HG03045 (cell line): ENCODE measurements around the gene CASP2.

Experiments
- ATAC-seq: cut with Tn5 transposase; IDR thresholded peaks from one replicate; pipeline ENCODE4 v1.9.1; 2021; ENCODE audit warnings: mild to moderate bottlenecking, moderate library complexity; ENCODE audit not compliant: unreplicated experiment

The CASP2 gene

GRCh38 chr7:143287935-143288826 lies at the start of gene CASP2:
Gene CASP2 (plus strand): TSS chr7:143288351. CDS start chr7:143288456, 105 bp downstream.
- ATAC-seq: peak; percentile 92

GRCh38 chr7:143239813-143240212 lies 48.3 kb upstream of the CASP2 start:
- ATAC-seq: no peak

- peak; percentile 89 for ATAC-seq
Measured at GRCh38 chr7:143240291-143241168, 47.6 kb upstream of the CASP2 start.

GRCh38 chr7:143242306-143242705 lies 45.8 kb upstream of the CASP2 start:
- no peak for ATAC-seq

GRCh38 chr7:143243111-143243510 lies 45.0 kb upstream of the CASP2 start:
- no peak for ATAC-seq

GRCh38 chr7:143243614-143244013 lies 44.5 kb upstream of the CASP2 start:
- ATAC-seq: no peak

- no peak for ATAC-seq
Measured at GRCh38 chr7:143244321-143244720, 43.8 kb upstream of the CASP2 start.

GRCh38 chr7:143245123-143245522 lies 43.0 kb upstream of the CASP2 start:
- ATAC-seq: no peak

DNA sequence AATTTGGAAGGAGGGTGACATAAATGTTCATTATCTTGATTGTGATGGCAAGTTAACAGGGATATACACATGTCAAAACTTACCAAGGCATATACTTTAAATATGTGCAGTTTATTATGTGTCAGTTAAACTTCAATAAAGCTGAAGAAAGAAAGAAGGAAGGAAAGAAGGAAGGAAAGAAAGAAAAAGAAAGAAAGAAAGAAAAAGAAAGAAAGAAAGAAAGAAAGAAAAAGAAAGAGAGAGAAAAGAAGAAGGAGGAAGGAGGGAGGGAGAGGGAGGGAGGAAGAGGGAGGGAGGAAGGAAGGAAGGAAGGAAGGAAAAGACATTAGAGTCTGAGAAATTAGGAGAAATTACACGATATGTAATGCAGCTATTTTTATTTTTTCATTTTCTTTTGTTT lies 40.8 kb upstream of the CASP2 start:
- ATAC-seq: no peak

GRCh38 chr7:143248761-143249354 lies 39.3 kb upstream of the CASP2 start:
- no peak for ATAC-seq

DNA sequence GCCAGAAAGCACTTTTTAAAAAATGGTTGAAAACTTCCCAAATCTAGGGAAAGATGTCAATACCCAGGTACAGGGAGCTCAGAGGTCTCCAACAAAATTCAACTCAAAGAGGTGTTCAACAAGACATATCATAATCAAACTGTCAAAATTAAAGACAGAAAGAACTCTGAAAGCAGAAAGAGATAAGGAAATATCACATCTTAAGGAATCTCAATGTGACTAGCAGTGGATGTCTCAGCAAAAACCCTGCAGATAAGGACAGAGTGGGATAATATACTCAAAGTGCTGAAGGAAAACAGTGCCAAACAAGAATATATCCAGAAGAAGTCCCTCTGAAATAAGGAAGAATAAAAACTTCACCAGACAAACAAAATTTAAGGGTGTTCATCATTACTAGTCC lies 38.0 kb upstream of the CASP2 start:
- ATAC-seq: no peak

DNA sequence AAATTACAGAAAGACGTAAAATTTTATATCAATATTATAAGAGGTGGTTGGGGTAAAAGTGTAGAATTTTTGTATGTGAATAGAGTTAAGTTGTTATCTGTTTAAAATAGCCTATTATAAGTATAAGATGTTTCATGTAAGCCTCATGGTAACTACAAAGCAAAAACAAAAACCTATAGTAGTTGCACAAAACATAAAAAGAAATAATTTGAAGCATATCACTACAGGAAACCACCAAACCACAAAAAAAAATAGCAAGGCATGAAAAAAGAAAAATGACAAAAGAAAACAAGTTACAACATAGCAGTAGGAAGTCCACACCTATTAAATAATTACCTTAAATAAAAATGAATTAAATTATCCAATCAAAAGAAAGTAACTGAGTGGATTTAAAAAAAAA lies 37.3 kb upstream of the CASP2 start:
- no peak for ATAC-seq

DNA sequence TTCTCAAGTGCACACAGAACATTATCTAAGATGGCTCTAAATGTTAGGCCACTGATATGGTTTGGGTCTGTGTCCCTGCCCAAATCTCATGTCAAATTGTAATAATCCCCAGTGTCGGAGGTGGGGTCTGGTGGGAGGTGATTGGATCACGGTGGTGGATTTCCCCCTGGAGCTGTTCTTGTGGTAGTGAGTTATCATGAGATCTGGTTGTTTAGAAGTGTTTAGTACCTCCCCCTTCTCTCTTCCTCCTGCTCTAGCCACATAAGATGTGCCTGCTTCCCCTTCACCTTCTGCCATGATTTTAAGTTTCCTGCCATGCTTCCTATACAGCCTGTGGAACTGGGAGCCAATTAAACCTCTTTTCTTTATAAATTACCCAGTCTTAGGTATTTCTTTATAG lies 36.1 kb upstream of the CASP2 start:
- ATAC-seq: no peak

DNA sequence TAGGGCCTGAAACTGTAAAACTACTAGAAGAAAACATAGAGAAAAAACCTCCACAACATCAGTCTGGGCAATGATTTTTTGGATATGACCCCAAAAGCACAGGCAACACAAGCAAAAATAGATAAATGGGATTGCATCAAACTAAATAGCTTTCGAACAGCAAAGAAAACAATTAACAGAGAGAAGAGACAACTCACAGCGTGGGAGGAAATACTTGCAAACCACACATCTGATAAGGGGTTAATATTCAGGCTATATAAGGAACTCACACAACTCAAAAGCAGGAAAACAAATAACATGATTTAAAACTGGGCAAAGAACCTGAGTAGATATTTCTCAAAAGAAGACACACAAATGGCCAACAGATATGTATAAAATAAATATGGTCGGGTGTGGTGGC lies 32.6 kb upstream of the CASP2 start:
- no peak for ATAC-seq

- ATAC-seq: no peak
Measured at GRCh38 chr7:143256325-143256724, 31.8 kb upstream of the CASP2 start.

DNA sequence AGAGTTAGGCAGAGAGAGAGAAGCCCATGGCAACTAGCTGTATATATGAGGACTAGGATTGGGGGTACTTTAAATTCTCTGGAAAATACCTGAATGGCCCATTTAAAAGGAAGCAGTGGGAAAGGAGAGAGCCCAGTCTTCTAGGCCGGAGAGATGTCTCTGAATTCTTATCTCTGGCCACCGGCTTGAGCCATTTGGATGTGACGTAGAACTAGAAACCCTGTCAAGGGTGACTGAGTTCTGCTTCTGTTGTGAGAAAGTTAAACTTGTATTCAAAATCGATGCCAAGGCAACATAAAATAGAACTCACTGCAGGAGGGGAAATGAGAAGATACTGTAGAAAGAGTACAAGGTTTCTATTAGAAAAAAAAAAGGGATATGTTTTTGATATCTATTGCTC lies 31.2 kb upstream of the CASP2 start:
- peak; percentile 63 for ATAC-seq

DNA sequence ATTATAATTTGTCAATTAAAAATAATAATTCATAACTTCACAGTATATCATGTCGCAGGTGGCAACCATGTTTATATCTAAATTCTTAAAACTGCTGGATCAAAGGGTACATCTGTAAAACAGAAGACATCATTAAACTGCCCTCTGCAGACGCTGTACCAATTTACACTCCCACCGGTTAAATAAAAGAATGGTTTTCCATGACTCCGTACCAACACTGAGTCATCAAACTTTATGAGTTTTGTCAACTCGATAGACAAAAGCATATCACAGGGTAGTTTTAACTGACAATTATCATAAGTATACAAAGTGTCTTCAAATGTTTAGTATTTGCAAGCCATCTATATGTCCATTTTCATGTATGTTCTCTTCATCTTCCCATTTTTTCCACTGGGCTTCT lies 30.6 kb upstream of the CASP2 start:
- ATAC-seq: no peak

GRCh38 chr7:143258831-143259230 lies 29.3 kb upstream of the CASP2 start:
- peak; percentile 35 for ATAC-seq

GRCh38 chr7:143259765-143260164 lies 28.4 kb upstream of the CASP2 start:
- no peak for ATAC-seq

DNA sequence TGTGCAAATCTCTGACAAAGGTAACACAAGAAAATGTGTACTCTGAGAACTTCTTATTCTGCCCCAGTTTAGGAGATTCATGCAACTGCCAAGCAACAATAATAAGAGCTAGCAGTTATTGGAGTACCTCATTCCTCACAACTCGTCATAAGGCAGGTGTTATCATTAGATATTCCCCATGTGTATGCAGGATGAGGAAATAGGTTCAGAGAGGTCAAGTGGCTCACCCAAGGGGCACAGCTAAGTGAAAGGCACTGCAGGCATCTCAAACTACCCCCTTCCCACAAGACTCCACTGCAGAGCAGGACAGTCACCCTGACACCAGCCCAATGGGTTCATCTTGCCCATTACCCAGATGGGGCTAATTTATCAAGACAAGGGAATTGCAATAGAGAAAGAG lies 26.2 kb upstream of the CASP2 start:
- ATAC-seq: no peak
